ENCODE measurements around the gene PRDM8. TPM values are rescaled to one million over a fixed set of nuclear protein-coding genes. Genes with fewer than 3 reads are reported as not detected.

PRDM8 gene
- polyA plus RNA-seq, 2 of the 4 experiments (the other 2 are of a cell fraction) = 0.10 to 0.14 TPM

DNA sequence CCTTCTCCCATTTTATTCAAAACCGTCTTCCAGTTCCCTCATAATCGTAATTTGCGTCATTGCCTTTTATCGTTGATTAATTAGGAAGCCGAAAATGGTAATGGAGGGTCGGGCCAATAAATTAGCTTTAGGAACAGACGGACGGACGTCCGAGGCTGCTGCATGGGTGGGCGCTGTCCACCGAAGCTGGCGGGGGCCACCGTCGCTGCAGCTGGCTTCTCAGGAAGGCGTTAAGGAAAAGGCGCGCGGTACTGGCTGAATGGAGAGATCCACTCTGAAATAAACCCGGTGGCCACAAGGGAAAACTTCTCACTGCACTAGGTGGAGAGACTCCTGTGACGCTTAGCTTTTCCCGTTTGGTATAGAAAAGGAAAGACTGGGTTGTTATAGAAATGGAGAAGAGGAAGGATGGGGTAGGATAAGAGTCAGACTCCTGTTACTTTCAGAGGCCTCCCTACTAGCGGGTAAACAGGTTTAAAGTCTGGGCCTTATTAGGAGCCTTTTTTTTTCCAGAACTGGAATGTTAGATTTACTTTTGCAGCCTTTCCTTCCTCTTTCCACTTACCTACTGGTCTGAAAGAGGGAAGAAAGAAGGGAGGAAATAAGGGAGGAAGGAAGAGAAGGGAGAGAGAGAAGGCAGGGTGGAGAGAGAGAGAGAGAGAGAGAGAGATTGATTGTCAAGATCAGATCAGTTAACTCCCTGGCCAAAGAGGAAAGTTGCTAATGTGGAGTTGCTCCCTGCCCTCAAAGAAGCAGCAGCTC is 11.3 kb upstream of the PRDM8 start (continued):
- TF ChIP-seq, protein P1, sequence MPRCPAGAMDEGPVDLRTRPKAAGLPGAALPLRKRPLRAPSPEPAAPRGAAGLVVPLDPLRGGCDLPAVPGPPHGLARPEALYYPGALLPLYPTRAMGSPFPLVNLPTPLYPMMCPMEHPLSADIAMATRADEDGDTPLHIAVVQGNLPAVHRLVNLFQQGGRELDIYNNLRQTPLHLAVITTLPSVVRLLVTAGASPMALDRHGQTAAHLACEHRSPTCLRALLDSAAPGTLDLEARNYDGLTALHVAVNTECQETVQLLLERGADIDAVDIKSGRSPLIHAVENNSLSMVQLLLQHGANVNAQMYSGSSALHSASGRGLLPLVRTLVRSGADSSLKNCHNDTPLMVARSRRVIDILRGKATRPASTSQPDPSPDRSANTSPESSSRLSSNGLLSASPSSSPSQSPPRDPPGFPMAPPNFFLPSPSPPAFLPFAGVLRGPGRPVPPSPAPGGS (IDR thresholded peaks at IDR 0.05) = no peak
- TF ChIP-seq, protein P2, sequence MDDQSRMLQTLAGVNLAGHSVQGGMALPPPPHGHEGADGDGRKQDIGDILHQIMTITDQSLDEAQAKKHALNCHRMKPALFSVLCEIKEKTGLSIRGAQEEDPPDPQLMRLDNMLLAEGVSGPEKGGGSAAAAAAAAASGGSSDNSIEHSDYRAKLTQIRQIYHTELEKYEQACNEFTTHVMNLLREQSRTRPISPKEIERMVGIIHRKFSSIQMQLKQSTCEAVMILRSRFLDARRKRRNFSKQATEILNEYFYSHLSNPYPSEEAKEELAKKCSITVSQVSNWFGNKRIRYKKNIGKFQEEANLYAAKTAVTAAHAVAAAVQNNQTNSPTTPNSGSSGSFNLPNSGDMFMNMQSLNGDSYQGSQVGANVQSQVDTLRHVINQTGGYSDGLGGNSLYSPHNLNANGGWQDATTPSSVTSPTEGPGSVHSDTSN (IDR thresholded peaks at IDR 0.05) = no peak

GRCh38 chr4:80186676-80187075 is 10.6 kb upstream of the PRDM8 start:
- TF ChIP-seq, protein P3, sequence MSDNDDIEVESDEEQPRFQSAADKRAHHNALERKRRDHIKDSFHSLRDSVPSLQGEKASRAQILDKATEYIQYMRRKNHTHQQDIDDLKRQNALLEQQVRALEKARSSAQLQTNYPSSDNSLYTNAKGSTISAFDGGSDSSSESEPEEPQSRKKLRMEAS (IDR thresholded peaks at IDR 0.05) = no peak
- TF ChIP-seq ZSCAN20 (CRISPR knock-in tag; IDR thresholded peaks at IDR 0.05) (no peak), SREBF2 (IDR thresholded peaks at IDR 0.05) (no peak), HOXA7 (CRISPR knock-in tag; IDR thresholded peaks at IDR 0.05) (no peak), ZC3H11A (IDR thresholded peaks at IDR 0.05) (no peak)
- TF ChIP-seq, protein P4, sequence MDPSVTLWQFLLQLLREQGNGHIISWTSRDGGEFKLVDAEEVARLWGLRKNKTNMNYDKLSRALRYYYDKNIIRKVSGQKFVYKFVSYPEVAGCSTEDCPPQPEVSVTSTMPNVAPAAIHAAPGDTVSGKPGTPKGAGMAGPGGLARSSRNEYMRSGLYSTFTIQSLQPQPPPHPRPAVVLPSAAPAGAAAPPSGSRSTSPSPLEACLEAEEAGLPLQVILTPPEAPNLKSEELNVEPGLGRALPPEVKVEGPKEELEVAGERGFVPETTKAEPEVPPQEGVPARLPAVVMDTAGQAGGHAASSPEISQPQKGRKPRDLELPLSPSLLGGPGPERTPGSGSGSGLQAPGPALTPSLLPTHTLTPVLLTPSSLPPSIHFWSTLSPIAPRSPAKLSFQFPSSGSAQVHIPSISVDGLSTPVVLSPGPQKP (IDR thresholded peaks at IDR 0.05; ENCODE audit: low read depth, low read length) = no peak
- TF ChIP-seq, protein P5, sequence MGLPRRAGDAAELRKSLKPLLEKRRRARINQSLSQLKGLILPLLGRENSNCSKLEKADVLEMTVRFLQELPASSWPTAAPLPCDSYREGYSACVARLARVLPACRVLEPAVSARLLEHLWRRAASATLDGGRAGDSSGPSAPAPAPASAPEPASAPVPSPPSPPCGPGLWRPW (IDR thresholded peaks at IDR 0.05) = no peak
- Histone ChIP-seq H3K4me3 (no peak overlapping the region), H3K4me2 (no peak overlapping the region), H3K9me3 (no peaks in the 10 kb centered on the region), H3K4me1 (no peaks in the 10 kb centered on the region), H3K27ac (no peak overlapping the region)
- FAIRE-seq = no peak
- CTCF ChIA-PET = interaction anchor here (0.6 to 3.7 kb wide), 4 partner anchors 16 to 453 kb away, joined by 3 to 14 read pairs (median 4); no protein-coding TSS in a partner anchor
- no peak for DNase-seq (ENCODE audit: low read depth in 1 of 2, low spot score in 1 of 2)
- 57% methylated on average over 5 of the region's 5 CpGs for WGBS (ENCODE audit: missing lambda C conversion rate)
- ATAC-seq = no peak
- POLR2A ChIA-PET = no interaction called here

GRCh38 chr4:80187677-80188076 is 9.6 kb upstream of the PRDM8 start:
- ChIA-PET POLR2A (no interaction called here), CTCF (interaction anchor here (1.2 to 3.7 kb wide), 2 partner anchors 15 to 28 kb away, joined by 3 to 14 read pairs; no protein-coding TSS in a partner anchor)
- WGBS (ENCODE audit: missing lambda C conversion rate) = 84% methylated on average over 4 of the region's 4 CpGs
- DNase-seq (ENCODE audit: low read depth in 1 of 2, low spot score in 1 of 2) (no peak), ATAC-seq (no peak), FAIRE-seq (no peak)
- TF ChIP-seq MAFK (IDR thresholded peaks at IDR 0.05; ENCODE audit: partially characterized antibody) (no peak), EHF (CRISPR knock-in tag; IDR thresholded peaks at IDR 0.05) (no peak), JUN (IDR thresholded peaks at IDR 0.05) (no peak), CBX8 (IDR thresholded peaks at IDR 0.05) (no peak), MAZ (IDR thresholded peaks at IDR 0.05; ENCODE audit: borderline replicate concordance, low read depth, low read length) (no peak), FOSL2 (IDR thresholded peaks at IDR 0.05) (no peak), FOSL2 (CRISPR knock-in tag; IDR thresholded peaks at IDR 0.05) (no peak), BHLHE40 (IDR thresholded peaks at IDR 0.05; ENCODE audit: low read depth, low read length) (no peak), NFE2L2 (conservative IDR thresholded peaks at IDR 0.05; ENCODE audit: low read length) (no peak), CEBPB (IDR thresholded peaks at IDR 0.05) (no peak), CHD4 (IDR thresholded peaks at IDR 0.05; ENCODE audit: borderline replicate concordance) (no peak), KDM1A (IDR thresholded peaks at IDR 0.05; ENCODE audit: low read depth) (no peak)
- TF ChIP-seq, protein P5 (IDR thresholded peaks at IDR 0.05) = no peak
- no peak overlapping the region for H3K4me3 ChIP-seq
- no peak overlapping the region for H3K27ac ChIP-seq
- H3K9me3 ChIP-seq = no peaks in the 10 kb centered on the region
- no peak overlapping the region for H3K4me2 ChIP-seq
- H3K4me1 ChIP-seq = no peaks in the 10 kb centered on the region
